Measurements from ENCODE around the gene CASQ2.

DNA sequence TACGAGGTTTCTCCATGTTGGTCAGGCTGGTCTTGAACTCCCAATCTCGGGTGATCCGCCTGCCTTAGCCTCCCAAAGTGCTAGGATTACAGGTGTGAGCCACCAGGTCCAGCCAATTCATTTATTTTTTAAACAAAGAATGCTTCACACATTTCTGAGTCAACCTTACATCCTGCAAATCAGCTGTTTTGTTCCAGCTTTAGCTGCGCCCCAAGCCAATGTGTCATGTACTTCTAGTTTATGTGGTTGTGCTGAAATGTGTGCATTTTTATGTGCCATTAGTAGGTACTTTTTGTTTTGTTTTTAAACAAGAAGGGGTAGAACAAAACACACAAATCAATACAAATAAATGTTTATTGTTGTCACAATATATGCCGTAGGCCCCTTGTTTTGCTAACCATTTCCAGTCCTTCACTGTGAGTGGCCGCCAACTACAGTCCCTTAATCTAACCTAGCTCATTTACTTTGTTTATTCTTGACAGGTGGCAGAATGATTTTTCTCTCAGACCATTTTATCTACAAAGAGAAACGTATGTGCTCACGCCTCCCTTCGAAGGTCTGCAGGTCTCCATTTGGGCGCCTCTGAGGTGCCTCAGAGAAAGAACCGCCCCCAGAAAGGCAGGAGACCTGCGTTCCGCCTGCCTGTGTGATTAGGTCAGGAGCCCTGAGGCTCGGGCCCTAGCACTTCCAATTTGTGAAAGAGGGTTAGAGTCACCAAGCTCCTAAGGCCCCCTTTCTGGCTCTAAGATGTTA is 2.8 kb upstream of the CASQ2 start:
- TF ChIP-seq, protein P1, sequence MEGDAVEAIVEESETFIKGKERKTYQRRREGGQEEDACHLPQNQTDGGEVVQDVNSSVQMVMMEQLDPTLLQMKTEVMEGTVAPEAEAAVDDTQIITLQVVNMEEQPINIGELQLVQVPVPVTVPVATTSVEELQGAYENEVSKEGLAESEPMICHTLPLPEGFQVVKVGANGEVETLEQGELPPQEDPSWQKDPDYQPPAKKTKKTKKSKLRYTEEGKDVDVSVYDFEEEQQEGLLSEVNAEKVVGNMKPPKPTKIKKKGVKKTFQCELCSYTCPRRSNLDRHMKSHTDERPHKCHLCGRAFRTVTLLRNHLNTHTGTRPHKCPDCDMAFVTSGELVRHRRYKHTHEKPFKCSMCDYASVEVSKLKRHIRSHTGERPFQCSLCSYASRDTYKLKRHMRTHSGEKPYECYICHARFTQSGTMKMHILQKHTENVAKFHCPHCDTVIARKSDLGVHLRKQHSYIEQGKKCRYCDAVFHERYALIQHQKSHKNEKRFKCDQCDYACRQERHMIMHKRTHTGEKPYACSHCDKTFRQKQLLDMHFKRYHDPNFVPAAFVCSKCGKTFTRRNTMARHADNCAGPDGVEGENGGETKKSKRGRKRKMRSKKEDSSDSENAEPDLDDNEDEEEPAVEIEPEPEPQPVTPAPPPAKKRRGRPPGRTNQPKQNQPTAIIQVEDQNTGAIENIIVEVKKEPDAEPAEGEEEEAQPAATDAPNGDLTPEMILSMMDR (IDR thresholded peaks at IDR 0.05), result no peak
- TF ChIP-seq EZH2phosphoT487 (IDR thresholded peaks at IDR 0.05), result no peak
